SHP77 treated with DMSO at 0.1 percent for 48 hours (cell line): ENCODE measurements around the gene AGAP1.

Source experiments
- DNase-seq: peaks from one replicate; lab custom pipeline; 2025; lab: John Stamatoyannopoulos, UW

The AGAP1 gene

DNA sequence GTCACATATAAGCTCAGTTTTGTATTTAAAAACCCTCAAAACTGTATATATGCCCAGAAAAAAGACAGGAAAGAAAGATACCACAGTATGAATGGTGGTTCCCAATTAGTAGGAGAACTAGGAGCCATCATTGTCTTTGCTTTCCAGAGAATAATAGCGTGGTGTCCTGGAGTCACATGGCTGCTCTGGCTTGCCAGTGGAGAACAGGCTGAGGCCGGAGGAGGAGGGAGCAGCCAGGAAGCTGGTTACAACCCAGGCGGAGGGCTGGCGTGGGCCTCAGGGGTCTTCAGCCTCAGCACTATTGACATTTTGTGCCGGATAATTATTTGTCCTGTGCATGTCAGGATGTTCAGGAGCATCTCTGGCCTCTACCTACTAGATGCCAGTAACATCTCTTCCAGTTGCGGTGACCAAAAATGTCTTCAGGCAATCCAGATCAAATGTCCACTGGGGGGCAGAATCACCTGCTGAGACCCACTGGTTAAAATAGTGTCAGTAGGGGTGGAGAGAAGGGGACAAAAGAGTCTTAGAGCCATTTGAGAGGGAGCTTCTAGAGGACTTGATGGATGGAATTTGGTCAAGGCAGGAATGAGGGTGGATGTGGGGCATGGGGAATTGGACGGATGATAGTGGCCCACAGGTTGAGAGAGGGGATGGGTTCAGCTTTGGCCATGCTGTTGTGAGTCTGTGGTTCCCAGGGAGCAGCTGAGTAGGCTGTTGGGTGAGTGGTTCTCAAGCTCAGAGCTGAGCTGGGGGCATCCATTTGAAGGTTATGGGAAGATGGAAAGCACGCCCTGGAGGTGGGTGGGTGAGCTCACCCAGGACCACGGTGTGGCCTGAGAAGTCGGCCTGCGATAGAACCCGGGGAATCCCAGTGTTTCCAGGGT, 144.9 kb downstream of the AGAP1 start:
- no peak for DNase-seq

DNA sequence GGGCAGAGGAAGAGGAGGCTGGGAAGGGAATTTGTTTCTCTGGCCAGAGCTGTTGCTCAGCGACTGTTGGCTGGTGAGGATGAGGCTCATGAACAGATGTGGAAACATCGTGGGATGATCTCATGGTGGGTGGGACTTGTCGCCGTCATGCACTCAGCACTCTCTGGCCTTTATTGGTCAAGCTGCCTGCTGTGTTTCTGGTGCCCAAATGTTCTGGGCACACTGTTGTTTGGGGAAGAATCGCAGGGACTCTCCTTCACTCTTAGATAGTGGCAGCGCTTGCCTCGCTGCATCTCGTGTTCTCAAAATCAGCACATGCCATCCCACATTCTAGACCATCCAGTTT, 145.6 kb downstream of the AGAP1 start:
- no peak for DNase-seq

DNA sequence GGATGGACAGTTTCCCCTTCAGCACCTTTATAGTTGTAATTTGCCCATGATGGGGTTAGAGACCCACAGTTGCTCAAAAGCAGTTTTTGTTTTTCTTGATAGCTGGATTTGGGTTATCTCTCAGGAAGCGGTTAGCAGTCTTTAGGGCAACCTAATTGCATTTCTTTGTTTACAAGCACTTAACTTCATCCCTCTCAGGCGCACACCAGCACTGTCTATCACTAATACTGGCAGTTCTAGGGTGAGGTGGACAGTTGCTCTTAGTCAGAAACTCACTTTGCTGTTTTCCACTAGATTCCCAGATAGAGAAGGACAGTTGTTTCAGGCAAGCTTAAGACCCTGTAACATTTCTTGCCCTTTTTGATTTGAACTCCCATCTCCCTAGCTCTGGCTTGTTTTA, 146.0 kb downstream of the AGAP1 start:
- DNase-seq: no peak

DNA sequence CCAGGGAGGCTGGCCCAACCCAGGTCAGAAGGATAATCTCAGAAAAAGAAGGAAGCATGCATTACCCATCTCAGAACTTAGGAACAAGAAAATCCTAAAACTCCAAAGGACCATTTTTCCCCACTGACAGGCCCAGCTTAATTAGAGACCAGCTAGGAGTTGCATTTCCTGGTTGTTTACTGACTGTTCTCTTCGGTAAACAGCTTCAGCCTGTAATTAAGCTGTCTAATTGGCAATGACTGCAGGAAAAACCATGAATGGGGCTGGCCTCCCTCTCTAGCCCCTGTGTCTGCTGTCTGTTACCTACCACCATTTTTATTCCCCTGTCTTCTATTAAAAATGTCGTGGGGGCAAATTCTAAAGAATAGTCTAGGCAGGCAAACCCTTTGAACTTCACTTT, 146.5 kb downstream of the AGAP1 start:
- DNase-seq: no peak

DNA sequence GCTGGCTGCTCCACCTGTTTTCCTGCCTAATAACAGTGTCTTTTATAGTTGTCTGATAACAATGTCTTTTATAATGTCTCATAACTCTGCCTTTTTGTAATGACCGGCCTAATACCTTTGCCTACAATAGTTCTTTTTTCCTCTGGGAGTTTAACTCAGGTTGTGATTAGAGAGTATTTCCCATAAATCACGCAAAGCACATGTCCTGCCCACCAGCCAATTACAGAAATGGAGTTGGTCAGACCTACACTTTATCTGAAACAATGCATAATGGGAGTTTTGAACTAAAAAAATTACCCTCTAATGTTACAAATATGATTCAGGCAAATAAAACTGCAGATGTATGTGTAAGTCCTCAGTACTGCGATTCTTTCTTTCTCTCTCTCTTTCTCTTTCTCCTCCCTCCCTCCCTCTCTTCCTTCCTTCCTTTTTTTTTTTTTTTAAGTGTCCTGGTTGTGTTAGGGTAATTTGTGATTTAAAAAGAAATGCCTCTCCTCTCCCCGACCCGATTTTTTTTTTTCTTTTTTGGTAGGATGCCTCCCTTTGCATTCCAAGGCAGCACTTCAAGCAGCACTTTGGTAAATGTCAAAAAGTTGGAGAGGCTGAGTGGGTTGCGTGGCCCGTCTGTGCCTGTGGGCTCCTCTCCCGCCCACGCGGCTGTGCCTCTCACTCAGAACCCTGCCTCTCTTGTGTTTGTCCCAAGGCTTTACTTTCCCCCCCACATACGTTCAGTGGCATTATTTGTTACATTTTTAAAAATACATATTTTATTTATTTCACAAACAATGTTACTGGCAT, 147.3 kb downstream of the AGAP1 start:
- no peak for DNase-seq

DNA sequence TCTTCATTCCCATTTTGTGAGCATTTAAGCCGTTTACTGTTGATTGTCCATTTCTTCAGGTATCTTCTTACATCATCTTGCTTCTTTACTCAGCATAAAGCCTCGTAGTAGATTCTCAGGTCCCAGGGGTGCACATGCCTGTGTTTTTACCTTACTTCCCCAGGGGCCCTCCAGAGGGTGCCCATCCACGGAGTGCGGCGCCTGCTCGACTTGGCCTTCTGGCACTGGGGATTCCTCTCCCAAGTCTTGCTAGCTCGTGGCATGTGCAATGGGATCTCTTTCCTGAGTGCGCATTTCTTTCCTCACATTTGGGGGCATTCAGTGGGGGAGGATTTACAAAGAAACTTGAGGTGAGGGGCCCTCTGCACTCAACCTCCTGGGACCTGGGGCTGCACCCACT, 148.1 kb downstream of the AGAP1 start:
- no peak for DNase-seq

DNA sequence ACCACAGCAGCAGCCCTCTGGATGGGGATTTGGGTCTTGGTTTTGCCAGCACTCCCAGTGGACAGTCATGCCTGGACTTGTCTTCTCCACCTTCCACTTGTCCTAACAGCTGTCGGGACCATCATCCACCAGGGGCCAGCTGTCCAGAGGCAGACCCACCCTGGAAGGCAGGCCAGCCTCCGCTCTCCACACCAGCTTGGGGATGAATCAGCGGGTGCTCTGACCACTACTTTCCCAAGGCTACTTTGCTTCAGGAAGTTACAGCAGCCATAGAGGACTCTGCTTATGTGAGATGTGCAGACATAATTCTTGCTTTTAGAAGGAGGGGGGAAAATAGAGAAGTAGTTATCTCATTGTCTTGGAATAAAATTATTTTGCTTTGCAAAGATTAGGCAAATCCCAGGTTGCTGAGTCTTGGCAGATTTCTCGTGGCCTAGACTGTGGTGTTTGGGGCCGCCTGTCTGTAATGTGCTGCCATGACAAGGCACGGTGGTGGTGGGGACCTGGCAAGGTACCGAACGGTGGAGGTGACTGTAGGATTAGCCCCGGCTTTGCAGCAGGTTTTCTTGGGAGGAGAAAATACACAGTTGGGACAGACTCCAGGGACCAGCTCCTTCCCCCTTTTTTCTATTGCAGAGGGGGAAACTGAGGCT, 148.7 kb downstream of the AGAP1 start:
- no peak for DNase-seq

DNA sequence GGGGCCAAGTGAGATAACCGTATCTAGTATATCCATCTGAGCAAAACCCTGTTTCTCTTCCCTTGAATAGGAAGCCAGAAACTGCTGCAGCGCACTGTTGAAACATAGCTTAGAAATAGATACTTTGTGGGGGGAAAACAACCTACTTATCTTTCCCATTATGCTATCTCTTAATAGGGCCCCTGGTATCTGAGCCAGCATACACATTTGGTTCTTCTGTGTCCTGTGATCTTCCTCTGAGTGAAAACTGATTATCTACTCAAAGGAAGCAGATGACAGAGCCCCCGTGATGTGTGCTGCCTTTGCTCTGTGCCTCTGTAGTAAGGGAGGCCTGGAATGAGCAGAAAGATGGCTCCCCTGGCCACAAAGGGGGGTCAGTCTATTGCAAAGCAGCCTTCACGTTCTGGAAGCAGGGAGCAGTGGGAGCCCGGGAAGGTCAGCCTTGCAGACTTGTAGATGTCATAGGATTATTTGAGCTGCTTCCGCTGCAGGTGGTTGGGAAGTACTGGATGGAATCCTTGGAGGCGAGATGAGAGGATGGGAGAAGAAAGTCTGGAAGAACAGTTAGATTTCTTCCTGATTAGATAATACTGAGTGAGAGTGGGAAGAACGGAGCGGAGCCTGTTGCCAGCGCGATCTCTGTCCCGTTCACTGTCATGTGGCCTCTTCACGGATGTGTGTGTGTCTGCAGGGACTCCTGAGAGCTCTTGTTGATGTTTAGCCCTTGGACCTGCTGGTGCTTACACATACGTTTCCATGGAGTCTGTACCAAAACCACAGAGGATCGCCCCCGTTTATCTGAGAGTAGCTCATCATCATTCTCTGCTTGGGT, 150.1 kb downstream of the AGAP1 start:
- DNase-seq: no peak

DNA sequence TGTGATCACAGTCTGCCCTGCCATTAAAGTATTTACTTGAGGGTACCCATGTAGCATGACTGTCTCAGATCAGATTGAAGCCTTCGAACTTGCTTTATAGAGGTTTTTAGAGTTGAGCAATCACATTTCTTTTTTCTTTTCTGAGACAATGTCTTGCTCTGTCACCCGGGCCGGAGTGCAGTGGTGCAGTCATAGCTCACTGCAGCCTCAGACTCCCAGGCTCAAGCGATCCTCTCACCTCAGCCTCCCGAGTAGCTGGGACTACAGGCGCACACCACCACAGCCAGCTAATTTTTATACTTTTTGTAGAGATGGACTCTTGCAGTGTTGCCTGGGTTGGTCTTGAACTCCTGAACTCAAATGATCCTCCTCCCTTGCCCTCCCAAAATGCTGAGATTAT, 153.4 kb downstream of the AGAP1 start:
- DNase-seq: no peak

DNA sequence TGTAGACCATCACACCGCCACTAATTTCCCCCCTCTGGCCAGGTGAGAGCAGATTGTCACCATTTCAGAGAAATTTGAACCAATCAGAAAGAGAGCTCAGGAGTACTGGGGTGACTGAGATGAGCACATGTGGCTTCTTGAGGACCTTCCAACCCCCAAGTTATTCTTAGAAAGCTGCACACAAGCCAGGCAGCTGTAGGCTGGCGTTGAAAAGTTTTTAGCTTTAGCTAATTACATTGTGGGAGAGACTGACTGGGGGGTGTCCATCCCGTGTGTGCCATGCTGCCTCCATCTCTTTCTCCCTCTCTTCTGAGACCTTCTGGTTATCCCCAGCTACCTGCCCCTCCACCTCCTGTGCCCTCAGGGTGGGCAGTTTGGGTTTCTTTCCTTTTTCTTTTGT, 154.0 kb downstream of the AGAP1 start:
- DNase-seq: no peak

DNA sequence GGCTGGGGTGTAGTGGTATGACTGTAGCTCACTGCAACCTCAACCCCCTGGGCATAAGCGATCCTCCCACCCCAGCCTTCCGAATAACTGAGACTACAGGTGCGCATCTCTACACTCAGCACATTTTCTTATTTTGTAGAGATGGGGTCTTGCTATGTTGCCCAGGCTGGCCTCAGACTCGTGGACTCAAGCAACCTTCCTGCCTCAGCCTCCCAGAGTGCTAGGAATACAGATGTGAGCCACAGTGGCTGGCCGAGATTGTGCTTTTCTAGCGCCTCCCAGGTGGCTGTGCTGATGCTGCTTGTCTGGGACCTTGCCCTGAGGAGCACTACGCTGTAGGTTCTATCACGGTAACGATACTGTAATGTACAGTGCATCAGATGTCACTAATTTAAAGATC, 155.6 kb downstream of the AGAP1 start:
- DNase-seq: no peak

DNA sequence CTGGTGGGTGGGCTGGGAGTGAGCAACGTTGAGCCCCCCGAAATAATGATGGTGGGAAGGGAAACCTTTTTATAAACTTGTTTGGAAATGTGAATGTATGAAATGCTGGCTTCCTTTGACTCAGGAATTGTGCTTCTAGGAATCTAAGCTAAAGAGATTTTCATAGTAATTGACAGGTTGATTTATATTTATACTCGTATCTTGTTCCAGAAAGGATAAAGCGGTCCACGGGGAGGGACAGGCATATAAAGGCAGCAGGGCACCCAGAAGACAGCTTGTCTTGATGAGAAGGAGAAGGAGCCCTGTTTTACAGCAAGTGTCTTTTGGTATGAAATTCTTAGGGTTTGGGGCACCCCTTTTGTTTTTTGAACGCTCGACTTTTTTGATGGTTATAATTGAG, 157.8 kb downstream of the AGAP1 start:
- no peak for DNase-seq

DNA sequence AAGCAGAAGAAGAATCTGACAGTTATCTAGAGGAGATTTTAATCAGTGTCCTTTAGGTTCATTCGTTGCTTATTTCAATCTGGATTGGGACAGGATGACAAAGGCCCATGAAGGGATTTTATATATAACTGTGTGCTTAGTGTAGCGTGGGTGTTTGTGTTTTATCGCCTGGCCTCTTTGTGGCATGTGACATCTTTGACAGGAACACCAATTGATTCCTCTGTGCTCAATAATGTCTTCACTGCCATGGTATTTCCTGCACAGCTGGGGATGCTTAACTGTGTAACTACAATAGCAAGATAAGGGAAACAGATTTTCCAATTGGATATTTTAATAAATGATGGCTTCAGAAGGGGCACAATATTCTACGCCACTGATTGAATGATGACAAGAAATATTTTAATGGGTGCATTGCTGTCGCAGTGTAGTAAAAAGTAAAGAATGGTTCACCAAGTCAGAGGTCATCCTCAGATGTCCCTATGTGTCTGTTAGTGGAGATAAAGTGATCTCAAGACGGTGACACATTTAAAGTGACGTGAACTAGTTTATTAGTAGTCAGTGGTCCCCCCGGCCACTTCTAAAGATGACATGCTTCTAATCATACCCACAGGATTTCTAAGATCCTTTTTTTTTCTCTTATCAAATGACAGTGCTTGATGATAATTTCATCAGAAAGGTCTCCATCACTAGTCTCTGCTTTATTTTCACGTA, 160.4 kb downstream of the AGAP1 start:
- DNase-seq: no peak

DNA sequence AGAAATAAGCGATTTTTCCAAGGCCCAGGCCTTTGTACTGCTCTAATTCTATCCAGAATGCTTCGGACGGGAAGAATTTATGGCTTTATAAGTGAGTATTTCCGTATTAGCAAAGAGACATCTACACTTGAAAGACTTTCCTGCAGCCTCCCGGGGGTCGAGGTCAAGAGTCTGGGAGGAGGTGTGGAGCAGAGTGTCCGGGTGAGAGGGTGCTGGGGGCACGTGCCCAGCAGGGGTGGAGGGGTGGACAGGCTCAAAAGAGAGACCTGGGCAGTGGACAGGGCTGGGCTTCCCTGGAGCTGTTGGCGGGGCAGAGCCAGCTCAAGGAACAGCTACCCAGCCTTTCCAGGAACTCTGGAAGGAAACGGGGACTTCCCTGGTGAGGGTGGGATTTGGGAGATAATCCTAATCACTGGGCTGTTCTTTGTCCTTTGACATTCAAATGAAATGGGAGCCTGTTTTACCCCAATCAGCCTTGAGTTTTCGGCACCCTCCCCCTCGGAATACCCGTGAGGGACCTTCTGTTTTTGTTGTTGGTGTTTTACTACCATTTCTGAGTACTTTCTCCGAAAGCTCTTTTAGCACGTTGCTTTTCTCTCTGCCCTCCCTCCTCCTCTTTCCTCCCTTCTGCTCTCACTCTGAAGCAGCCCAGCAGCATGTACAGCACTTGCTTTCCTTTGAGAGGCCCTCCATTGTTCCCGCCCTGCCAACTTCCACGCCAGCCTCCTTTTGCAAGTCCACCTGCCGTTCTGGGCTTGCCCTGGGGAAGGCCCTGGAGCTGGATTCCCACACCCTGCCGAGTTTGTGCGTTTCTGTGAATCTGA, 164.7 kb downstream of the AGAP1 start:
- no peak for DNase-seq

DNA sequence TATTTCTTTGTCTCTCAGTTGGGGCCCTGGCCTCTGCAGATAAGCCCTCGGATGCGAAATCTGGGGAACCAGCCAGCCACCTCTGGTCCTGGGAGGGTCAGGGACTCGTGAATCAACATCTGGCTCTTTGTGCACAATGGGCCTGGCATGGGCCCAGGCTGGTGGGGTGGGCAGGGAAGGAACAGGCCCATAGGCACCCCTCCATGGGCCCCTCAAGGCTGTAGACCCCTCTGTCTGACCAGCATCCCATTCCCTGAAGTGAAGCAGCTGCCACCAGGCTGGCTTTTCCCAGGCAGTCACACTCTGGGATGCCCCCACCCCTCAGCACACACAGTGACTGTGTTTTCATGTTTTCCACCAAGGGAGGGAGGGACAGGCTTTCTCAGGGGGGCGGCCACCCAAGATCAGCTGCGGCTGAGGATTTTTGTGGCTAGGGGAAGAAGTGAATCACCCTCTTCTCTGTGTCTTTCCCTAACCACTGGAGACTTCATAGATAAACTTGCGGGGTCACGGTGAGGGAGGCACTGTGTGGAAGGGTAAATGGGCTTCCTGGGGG, 166.0 kb downstream of the AGAP1 start:
- no peak for DNase-seq

DNA sequence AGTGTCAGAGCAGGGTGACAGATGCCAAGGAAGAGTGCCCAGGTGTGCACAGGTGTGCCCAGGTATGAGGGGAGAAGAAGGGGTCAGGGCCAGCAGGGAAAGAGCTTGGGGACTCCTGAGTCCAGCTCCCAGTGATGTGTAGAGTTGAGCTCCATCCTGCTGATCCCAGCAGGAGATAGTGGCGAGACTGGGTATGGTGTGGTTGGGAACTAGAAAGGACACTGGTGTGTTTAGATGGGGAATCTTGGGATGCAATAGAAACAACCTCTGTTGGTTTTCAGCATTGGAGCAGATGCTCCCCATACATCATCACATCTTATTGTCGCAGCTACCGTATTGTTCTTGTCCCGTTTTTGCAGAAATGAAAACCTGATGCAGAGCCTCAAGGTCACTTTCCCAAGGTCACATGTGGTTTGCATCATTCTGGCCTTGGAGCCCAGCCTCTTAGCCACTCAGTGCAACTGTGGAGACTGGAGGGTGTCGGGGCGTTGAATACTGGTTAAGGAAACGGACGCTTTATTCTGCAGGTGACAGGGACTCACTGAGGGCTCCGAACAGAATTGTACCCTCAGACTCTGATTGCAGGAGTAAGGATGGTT, 166.7 kb downstream of the AGAP1 start:
- no peak for DNase-seq

DNA sequence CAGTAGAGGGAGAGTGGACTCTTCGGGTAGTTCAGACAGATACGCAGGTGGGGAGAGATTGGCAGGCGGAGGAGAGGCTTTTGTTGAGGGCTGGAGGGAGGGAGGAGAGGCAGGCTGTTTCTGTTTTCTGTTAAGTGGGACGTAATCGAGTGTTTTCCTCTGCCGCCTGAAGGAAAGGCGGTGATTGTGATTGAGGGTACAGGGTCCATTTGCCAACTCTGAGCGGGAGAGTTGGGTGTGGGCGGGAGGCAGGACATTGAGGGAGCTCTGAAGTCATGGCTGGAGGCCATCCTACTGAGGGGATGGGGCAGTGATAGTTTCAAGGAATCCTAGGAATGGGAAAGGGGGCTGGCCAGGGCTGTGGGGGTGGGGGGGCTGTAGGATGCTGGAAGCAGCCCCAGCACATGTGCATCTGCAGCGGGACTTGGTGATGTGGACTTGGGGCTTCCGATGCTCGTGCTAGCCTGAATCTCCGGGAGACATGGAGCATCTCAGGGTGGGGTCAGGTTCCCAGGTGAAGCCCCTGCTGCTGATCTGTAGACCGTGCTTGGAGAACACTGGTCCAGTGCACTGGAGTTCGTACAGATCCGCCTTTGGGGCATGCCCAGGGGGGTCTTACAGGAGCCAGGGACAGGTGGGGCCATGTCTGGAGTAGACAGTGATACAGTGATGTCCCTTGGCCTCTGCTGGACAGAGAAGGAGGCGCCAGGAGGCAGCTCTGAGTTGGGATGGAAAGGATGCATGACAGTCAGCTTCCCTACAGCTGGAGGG, 167.5 kb downstream of the AGAP1 start:
- no peak for DNase-seq

DNA sequence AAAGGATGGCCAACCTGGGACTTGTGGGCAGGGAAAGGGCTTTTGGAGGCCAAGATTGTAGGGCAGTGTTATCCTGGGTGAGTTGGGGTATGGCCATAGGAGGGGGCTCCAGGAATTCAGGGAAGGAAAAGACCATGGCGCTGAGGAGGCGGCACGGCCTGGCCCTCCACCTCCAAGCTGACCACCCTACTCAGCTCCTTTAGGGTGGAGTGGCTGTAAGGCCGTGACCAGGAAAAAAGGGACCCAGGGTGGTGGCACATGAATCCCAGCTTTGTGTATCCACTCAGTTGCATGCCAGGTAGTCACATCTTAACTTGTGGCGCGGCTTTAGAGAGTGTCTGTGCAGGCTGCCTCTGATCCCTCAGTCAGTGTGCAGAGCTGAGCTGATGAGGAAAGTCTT, 168.1 kb downstream of the AGAP1 start:
- DNase-seq: no peak

DNA sequence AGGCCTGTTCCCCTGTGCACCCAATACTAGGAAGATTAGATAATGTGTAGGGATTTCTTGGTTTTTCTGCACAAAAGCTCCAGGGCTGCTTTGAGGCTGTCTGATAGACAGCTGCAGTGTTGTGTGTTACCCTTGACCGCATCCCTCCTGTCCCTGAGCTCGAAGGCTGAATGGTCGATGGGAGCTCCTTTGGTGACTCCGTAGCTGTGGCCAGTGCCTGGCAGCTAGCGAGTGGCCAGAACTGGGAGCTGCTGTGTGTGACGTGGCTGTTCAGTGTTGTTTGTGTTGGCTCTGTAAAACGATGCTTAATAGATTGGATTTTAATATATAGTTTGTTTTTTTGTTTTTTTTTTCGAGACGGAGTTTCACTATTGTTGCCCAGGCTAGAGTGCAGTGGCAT, 170.0 kb downstream of the AGAP1 start:
- DNase-seq: no peak
